HTERT RPE-1 (cell line): Measurements from ENCODE around the gene NIPAL3.
"Not testable (repeated sequence)": the region's sequence is repeated elsewhere in the genome, so short reads cannot be mapped to it uniquely, and the experiment has no call there.

ENCODE experiments used
- in situ Hi-C: fragments of 300-500 bp; cut with MboI; formaldehyde crosslinking; loops from 4 replicates; pipeline ENCODE4 v1.14.3; 2020; ENCODE audit warnings: low sequenced_read_pairs

Gene NIPAL3

DNA sequence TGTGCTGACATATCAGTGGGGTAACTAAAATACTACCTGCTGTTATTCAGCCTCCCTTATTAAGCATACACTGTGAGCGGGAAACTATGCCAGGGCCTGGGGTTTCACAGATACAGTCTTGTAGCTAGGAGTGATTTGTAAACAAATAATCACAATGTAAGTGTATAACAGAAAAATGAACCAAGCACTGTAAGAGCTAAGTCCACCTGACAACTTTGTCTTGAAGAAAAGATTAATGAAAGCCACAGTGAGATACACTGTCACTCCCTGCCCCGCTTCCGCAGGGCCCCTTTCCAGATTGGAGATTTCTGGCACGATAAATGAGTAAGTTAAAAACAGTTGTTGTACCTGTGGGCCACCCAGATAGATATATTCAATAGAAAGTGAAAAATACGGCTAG, 91.8 kb downstream of the NIPAL3 start:
- in situ Hi-C loops: no loop called here

GRCh38 chr1:24508911-24509310, 93.3 kb downstream of the NIPAL3 start:
- in situ Hi-C loops: no loop called here

DNA sequence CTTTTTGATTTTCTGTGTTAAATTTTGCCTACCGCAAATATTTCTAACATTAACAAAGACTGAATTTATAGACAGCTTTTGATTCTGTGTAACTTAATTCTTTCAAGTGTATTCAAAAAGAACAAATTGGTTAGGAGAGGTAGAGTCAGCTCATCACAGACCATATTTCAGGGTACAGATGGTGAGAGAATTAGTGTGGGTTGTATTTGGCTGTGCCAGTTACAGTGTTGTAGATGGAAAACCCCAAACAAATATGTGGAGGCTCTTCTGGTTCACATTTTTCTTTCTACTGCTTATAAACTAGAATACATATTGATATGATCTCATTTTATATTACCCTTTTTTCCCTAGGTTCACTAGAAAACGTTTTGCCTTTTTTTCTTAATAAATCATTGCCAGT, 98.1 kb downstream of the NIPAL3 start:
- in situ Hi-C loops: no loop called here

- in situ Hi-C loops: no loop called here
These were observed 99.3 kb downstream of the NIPAL3 start for GRCh38 chr1:24514946-24515345.

DNA sequence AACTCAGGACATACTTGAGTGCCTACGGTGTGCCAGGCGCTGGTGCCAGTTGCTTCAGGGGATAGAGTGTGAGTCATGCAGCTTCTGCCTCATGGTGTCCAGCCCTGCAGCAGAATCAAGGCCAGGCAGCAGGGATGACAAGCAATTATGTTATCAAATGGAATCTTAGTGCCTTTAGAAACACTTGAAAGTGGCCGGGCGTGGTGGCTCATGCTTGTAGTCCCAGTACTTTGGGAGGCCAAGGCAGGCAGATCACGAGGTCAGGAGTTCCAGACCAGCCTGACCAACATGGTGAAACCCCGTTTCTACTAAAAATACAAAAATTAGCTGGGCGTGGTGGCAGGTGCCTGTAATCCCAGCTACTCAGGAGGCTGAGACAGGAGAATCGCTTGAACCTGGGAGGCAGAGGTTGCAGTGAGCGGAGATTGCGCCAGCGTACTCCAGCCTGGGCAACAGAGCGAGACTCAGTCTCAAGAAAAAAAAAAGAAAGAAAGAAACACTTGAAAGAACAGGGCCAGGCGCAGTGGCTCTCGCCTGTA, 100.1 kb downstream of the NIPAL3 start:
- in situ Hi-C loops: not testable (repeated sequence)

- in situ Hi-C loops: no loop called here
These were observed 100.9 kb downstream of the NIPAL3 start for GRCh38 chr1:24516506-24516905.

DNA sequence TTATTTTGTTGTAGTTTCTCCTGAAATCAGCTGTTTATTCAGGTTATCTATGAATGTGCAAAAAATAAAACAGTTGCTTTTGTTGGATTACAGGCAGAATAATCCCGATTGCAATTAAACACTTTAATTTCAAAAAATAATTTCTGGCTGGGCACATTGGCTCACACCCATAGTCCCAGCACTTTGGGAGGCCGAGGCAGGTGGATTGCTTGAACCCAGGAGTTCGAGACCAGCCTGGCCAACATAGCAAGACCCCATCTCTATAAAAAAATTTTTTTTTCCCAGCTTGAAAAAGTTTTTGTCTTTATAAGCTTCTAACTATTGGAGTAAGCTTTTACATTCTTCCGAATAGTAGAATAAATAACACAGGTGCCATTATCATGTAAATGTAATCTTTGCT, 102.3 kb downstream of the NIPAL3 start:
- in situ Hi-C loops: no loop called here

- in situ Hi-C loops: not testable (repeated sequence)
These were observed 104.7 kb downstream of the NIPAL3 start for GRCh38 chr1:24520282-24520681.
